DND-41 (cell line): Measurements from ENCODE around the gene CAMK2N2.

Source experiments
- ATAC-seq: fragments of 200-7000 bp; cut with Tn5 transposase; 3 replicates; pipeline ENCODE4 v1.9.1; 2021; ENCODE audit warnings: low read depth; ENCODE audit not compliant: insufficient read depth
- DNase-seq: peaks from one replicate; pipeline ENCODE4 v3.0.0-alpha.2; 2020
- H2AFZ ChIP-seq: 2 replicates; pipeline ENCODE4 v1.6.0; 2012; ENCODE audit warnings: low read depth, low read length
- H3K27ac ChIP-seq: 2 replicates; pipeline ENCODE4 v1.5.1; 2012; ENCODE audit warnings: low read length, inconsistent platforms
- H3K27me3 ChIP-seq: fragments of 200-600 bp; sonication (generic); 2 replicates; pipeline ENCODE4 v1.6.0; 2012; ENCODE audit warnings: low read length, mild to moderate bottlenecking, inconsistent platforms; ENCODE audit not compliant: insufficient read depth, poor library complexity
- H3K36me3 ChIP-seq: 2 replicates; pipeline ENCODE4 v1.5.1; 2012; ENCODE audit warnings: low read length, inconsistent platforms; ENCODE audit not compliant: insufficient read depth
- H3K4me1 ChIP-seq: 2 replicates; pipeline ENCODE4 v1.5.1; 2012; ENCODE audit warnings: mild to moderate bottlenecking, low read length; ENCODE audit not compliant: insufficient read depth
- H3K4me2 ChIP-seq: 2 replicates; pipeline ENCODE4 v1.6.0; 2012; ENCODE audit warnings: mild to moderate bottlenecking, moderate library complexity, low read length, inconsistent platforms; ENCODE audit not compliant: insufficient read depth
- H3K4me3 ChIP-seq, 2 experiments: fragments of 200-600 bp in 1 of 2; shearing (Covaris generic) in 1 of 2; 2 replicates each; pipeline ENCODE4 v1.5.1; 2012 to 2016; ENCODE audit warnings: inconsistent platforms in 2 of 2, low read length in 2 of 2, mild to moderate bottlenecking in 2 of 2, low read depth in 1 of 2, moderate library complexity in 1 of 2
- H3K79me2 ChIP-seq: 2 replicates; pipeline ENCODE4 v1.6.0; 2012; ENCODE audit warnings: low read length, inconsistent platforms; ENCODE audit not compliant: insufficient read depth
- H3K9ac ChIP-seq: 2 replicates; pipeline ENCODE4 v1.6.0; 2012; ENCODE audit warnings: low read depth, mild to moderate bottlenecking, inconsistent platforms, low read length, moderate library complexity
- H3K9me3 ChIP-seq: 2 replicates; pipeline ENCODE4 v1.5.1; 2012; ENCODE audit warnings: low read length, moderate library complexity, mild to moderate bottlenecking, inconsistent platforms; ENCODE audit not compliant: insufficient read depth, severe bottlenecking
- H4K20me1 ChIP-seq: 2 replicates; pipeline ENCODE4 v1.6.0; 2012; ENCODE audit warnings: low read length; ENCODE audit not compliant: insufficient read depth
- CTCF ChIP-seq: IDR thresholded peaks from 2 replicates; pipeline ENCODE4 v1.5.1; 2012; ENCODE audit warnings: borderline replicate concordance, low read length, moderate library complexity, mild to moderate bottlenecking; ENCODE audit not compliant: poor library complexity, severe bottlenecking; ENCODE audit errors: extremely low read depth
- EZH2 ChIP-seq: IDR thresholded peaks from 3 replicates; pipeline ENCODE4 v1.6.1; 2012; ENCODE audit warnings: borderline replicate concordance, low read depth, mild to moderate bottlenecking, moderate library complexity, low read length, inconsistent platforms; ENCODE audit not compliant: severe bottlenecking

The CAMK2N2 gene

GRCh38 chr3:184248454-184249411 is 12.6 kb downstream of the CAMK2N2 start, which contains the start of gene ALG3:
Gene ALG3, minus strand, starts transcription at chr3:184248962. Its CDS starts 22 bp downstream, at chr3:184248940.
- Histone ChIP-seq H3K36me3 (peaks cover 30% of the 10 kb centered on the region), H3K9ac (peak within 1 kb of the TSS; percentile 76), H3K9me3 (no peaks in the 10 kb centered on the region), H3K4me3 (peak within 1 kb of the TSS; percentile 96 to 100), H3K79me2 (peaks cover 39% of the 10 kb centered on the region), H2AFZ (peak within 1 kb of the TSS; percentile 96), H3K4me2 (peak within 1 kb of the TSS; percentile 89), H3K4me1 (peaks cover 34% of the 10 kb centered on the region), H3K27me3 (no peaks in the 10 kb centered on the region), H4K20me1 (peaks cover 10% of the 10 kb centered on the region; the same call in 1 of the 2 replicates), H3K27ac (peak within 1 kb of the TSS; percentile 90)
- no peak for TF ChIP-seq EZH2
- no peak for TF ChIP-seq CTCF
- peak; percentile 56 for ATAC-seq
- peak; percentile 88 for DNase-seq

GRCh38 chr3:184242297-184242685 is 19.1 kb downstream of the CAMK2N2 start:
- H3K4me2 ChIP-seq = no peak overlapping the region
- no peak overlapping the region for H2AFZ ChIP-seq

GRCh38 chr3:184241447-184242296 is 19.7 kb downstream of the CAMK2N2 start:
- ATAC-seq (peak; percentile 62), DNase-seq (peak; percentile 28)
- H3K27me3 ChIP-seq = no peaks in the 10 kb centered on the region
- no peak overlapping the region for H3K4me3 ChIP-seq
- H3K4me2 ChIP-seq = no peak overlapping the region
- H4K20me1 ChIP-seq = peaks cover 38% of the 10 kb centered on the region
- H2AFZ ChIP-seq = no peak overlapping the region
- TF ChIP-seq EZH2 = no peak
- peak; percentile 49 for TF ChIP-seq CTCF
- H3K9me3 ChIP-seq = no peaks in the 10 kb centered on the region
- H3K36me3 ChIP-seq = peaks cover 46% of the 10 kb centered on the region
- H3K9ac ChIP-seq = no peak overlapping the region
- peaks cover under 1% of the 10 kb centered on the region; the same call in 1 of the 2 replicates for H3K4me1 ChIP-seq
- no peak overlapping the region for H3K27ac ChIP-seq
- H3K79me2 ChIP-seq = peaks cover 9% of the 10 kb centered on the region; the same call in 1 of the 2 replicates

More at GRCh38 chr3:184242297-184242685, 19.1 kb downstream of the CAMK2N2 start:
- H4K20me1 ChIP-seq = peaks cover 38% of the 10 kb centered on the region
- no peak overlapping the region for H3K27ac ChIP-seq
- no peak overlapping the region for H3K4me3 ChIP-seq
- H3K36me3 ChIP-seq = peaks cover 46% of the 10 kb centered on the region
- H3K27me3 ChIP-seq = no peaks in the 10 kb centered on the region
- peaks cover 6% of the 10 kb centered on the region; the same call in 1 of the 2 replicates for H3K4me1 ChIP-seq
- ATAC-seq (no peak), DNase-seq (no peak)
- H3K79me2 ChIP-seq = peaks cover 13% of the 10 kb centered on the region
- no peak overlapping the region for H3K9ac ChIP-seq
- TF ChIP-seq CTCF = no peak
- no peak for TF ChIP-seq EZH2
- H3K9me3 ChIP-seq = no peaks in the 10 kb centered on the region
